Middle frontal gyrus (tissue), 1 donor: ENCODE results near the gene RPS5.
"Not testable (repeated sequence)": the region's sequence is repeated elsewhere in the genome, so short reads cannot be mapped to it uniquely, and the experiment has no call there.

Source experiments
- DNase-seq: peaks from one replicate; pipeline ENCODE4 v3.0.0-alpha.2; 2015; ENCODE audit warnings: low spot score; ENCODE audit errors: extremely low spot score

The RPS5 gene

GRCh38 chr19:58356766-58357480 is 30.1 kb upstream of the RPS5 start:
- DNase-seq, result no peak

GRCh38 chr19:58357481-58358145 is 29.5 kb upstream of the RPS5 start:
- DNase-seq, result no peak

GRCh38 chr19:58361900-58362271 is 25.2 kb upstream of the RPS5 start:
- DNase-seq, result no peak

- peak; percentile 95 for DNase-seq
These were observed 24.6 kb upstream of the RPS5 start, which contains the start of gene ZNF497 for GRCh38 chr19:58362272-58362994. ZNF497 (minus strand) TSS chr19:58362751; CDS start chr19:58357635, 5,116 bp downstream.

GRCh38 chr19:58364146-58364545 is 22.9 kb upstream of the RPS5 start:
- no peak for DNase-seq

GRCh38 chr19:58366585-58367430 is 20.3 kb upstream of the RPS5 start:
- no peak for DNase-seq

GRCh38 chr19:58367698-58368454 is 19.2 kb upstream of the RPS5 start:
- DNase-seq, result no peak

GRCh38 chr19:58368561-58369360 is 18.3 kb upstream of the RPS5 start:
- DNase-seq, result no peak

- no peak for DNase-seq
These were observed 14.5 kb upstream of the RPS5 start for GRCh38 chr19:58372311-58373133.

- no peak for DNase-seq
These were observed 12.9 kb upstream of the RPS5 start for GRCh38 chr19:58374200-58374599.

GRCh38 chr19:58376724-58377123 is 10.3 kb upstream of the RPS5 start:
- DNase-seq, result not testable (repeated sequence)

GRCh38 chr19:58379246-58379645 is 7.8 kb upstream of the RPS5 start:
- no peak for DNase-seq

GRCh38 chr19:58380037-58380661 is 6.9 kb upstream of the RPS5 start:
- no peak for DNase-seq

GRCh38 chr19:58380662-58381459 is 6.2 kb upstream of the RPS5 start, which contains the start of gene ZNF837:
ZNF837 (minus strand) TSS chr19:58381030; CDS start chr19:58369332, 11,698 bp downstream.
- DNase-seq, result peak; percentile 100

GRCh38 chr19:58381460-58382212 is 5.4 kb upstream of the RPS5 start:
- DNase-seq, result no peak

GRCh38 chr19:58382997-58383603 is 4.0 kb upstream of the RPS5 start:
- DNase-seq, result no peak
